GM18519 (cell line): Measurements from ENCODE around the gene SDC3.

Experiments
- ATAC-seq: cut with Tn5 transposase; IDR thresholded peaks from one replicate; pipeline ENCODE4 v1.9.1; 2021; ENCODE audit warnings: mild to moderate bottlenecking, moderate library complexity; ENCODE audit not compliant: unreplicated experiment, low FRiP score

SDC3 gene

DNA sequence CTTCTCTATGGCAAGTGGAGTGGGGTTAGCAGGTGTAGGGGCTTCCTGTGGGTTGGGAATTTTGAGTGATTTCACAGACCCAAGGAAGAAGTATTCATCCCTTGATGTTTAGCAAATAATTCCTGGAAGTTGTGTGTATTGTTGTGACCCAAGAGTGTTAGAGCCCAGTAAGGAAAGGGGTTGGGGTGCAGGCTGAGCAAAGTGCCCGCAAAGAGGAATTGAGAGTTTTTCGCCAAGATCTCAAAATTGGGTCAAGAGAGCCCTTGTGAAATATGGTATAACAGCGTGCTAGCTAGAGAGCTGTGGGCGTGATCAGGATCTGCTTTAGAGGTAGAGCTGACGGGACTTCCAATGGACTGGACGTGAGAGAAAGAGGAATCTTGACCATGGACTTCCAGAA, 78.0 kb downstream of the SDC3 start:
- no peak for ATAC-seq

GRCh38 chr1:30829889-30830288, 78.7 kb downstream of the SDC3 start:
- ATAC-seq = no peak

DNA sequence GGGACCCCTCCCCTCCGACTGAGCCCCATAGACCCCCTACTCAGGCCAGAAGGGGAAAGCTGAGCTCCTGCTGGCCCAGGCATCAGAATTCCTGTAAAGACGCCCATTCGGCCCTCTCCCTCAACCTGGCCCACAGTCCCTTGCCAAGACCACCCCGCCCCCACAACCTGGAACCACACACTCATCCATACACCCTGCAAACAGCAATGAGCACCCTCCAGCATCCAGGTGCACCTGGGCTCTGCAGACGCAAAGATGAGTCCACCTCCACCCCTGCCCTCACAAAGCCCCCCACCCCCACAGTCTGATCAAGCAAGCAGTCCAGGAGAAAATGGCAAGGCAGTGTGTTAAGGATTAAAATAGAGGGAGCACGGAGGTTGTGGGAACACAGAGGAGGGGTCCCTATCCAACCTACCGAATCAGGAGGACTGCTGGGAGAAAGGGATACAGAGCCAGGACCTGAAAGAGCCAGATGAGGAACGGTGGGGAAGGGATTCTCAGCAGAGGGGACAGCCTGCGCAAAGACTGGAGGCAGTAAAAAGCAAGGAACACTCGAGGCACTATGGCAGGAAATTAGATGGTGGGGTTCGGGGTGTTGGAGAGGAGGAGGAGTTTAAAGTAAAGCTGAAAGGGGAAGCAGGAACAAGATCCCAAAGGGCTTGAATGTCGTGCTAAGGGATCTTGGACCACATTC, 83.7 kb downstream of the SDC3 start:
- ATAC-seq = no peak

- peak; percentile 85 for ATAC-seq
These were observed 84.4 kb downstream of the SDC3 start for GRCh38 chr1:30823969-30824735.

- ATAC-seq = no peak
These were observed 85.0 kb downstream of the SDC3 start for GRCh38 chr1:30823627-30823968.

GRCh38 chr1:30822966-30823581, 85.5 kb downstream of the SDC3 start:
- ATAC-seq = no peak

GRCh38 chr1:30822006-30822405, 86.6 kb downstream of the SDC3 start:
- no peak for ATAC-seq

- no peak for ATAC-seq
These were observed 88.3 kb downstream of the SDC3 start for GRCh38 chr1:30820299-30820698.
